SKM-1 treated with dmso at 0.1 percent for 144 hours (cell line): ENCODE results near the gene EXOC6B.

Source experiments
- DNase-seq: peaks from one replicate; lab custom pipeline; 2025; ENCODE audit not compliant: unreplicated experiment; lab: John Stamatoyannopoulos, UW

EXOC6B gene

DNA sequence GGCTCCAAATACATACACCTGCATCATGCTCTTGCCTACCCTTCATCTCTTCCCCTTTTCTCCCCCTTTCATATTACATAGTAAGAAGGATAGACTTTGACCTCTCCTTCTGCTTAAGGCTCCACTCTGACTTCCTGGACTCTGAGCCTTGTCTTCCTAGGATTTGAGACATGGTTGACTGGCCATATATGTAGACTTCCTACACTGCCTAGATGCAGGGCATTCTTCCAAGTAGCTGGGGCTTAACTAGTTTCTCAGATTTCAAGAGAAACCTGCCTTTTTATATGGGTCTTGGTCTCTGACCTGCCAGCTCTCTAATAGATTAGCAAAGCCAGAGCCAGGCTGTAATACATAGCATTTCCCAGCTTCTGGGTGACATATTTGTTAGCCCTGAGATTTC lies 642.8 kb downstream of the EXOC6B start:
- no peak for DNase-seq

DNA sequence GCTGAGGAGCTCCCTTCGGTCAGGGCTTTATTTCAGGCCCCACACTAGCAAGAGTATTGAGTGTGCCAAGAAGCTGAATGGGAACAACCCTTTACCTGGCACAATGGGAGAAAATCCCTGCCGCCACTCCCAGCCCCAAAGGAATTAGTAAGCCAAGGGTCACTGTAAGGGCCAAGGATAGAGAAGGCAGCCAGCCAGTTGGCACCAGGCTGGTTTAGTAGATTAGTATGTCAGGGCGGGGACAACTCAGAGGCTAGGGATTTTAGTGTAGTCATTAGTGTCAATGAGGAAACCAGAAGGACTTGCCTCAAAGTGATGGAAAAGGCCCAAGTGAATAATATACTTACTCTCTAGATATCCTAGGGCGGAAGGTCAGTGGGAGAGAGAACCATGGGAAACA lies 643.3 kb downstream of the EXOC6B start:
- DNase-seq = no peak

DNA sequence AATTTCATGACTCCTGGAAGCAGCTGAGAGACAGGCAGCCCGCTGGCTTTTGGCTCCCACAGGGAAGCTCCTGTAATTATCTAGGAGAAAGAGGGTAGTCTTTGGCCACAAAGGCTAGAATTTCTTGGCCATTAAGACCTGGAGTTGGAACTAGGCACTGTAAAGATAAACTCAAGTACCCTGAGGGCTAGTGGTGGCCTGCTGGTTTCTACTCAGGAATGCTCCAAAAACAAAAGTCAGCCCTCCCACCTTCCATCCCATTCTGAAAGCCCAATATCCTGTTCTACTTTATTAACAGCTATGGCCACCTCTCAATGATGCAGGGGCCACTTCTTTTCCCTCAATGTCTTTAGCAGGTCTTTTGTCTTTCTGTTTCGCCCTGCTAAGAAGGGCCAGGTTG lies 644.2 kb downstream of the EXOC6B start:
- DNase-seq = no peak

DNA sequence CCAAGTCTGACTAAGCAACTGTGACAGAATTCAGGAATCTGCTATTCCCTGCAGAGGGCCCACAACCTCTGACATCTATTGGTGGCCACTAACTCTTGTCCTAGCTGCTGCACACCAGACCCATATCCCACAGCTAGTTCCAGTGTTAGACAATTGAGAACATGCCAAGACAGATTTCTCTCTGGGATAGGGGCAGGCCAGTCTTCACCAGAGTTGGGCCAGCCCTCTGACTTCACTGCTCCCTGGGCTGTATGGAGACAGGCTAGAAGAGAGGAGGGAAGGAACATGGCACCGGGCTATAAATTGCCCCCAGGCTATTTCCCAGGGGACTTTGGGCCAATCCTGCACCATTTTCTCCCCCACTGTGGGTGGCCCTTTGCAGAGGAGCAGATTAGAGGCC lies 645.5 kb downstream of the EXOC6B start:
- DNase-seq = no peak

DNA sequence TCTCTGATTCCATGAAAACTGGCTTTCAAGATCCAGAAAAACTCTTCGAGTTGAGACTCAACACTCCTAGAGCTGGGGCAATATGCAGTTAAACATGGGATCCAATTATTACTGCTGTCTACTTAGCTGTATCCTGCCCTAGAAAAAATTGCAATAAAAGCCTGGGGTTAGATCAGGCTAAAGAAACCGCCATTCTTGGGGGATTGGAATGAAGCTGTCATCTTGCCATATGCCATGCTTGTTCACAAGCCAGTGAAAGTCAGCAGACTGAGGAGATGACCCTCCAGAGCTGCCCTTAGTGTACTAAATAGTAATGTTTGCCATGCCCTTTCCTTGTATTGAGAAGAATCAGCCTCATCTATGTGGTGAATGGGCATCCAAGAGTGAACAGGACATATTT lies 647.3 kb downstream of the EXOC6B start:
- no peak for DNase-seq

DNA sequence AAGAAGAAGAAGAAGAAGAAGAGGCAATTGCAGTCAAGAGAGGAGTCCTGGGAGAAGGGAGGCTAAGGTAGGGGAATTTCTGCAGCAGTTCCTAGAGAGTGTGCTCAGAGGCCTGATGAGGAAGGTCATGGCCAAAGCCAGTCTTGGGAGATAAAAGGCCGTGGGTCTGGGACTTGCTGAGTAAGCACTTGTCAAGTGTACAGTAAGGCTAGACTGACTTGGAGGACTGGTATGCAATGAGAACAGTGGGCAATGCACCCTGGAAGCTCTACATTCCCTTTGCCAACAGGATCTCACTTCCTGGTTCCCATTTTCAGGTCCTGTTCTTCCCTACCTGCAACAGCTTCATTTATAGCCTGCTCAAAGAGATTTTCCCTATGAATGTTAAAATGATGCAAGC lies 649.6 kb downstream of the EXOC6B start:
- DNase-seq = no peak

DNA sequence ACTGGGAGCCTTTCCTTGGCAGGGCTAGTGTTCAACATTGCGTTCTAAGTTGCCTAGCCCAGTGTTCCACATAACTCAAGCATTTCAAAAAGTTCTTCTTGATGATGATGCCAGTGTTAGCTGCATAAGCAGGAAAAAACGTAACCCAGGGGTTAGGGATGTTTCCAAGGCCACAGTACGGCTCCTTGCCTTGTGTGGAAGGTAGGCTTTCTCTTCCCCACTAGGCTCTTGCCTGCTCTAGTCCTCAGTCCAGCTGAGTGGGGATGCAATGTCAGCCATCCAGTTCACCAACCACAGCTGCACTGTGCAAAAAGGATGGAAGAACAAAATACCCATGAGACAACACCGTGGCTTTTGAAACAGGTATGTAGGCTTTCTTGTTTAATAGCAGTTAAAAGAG lies 650.2 kb downstream of the EXOC6B start:
- DNase-seq = no peak

DNA sequence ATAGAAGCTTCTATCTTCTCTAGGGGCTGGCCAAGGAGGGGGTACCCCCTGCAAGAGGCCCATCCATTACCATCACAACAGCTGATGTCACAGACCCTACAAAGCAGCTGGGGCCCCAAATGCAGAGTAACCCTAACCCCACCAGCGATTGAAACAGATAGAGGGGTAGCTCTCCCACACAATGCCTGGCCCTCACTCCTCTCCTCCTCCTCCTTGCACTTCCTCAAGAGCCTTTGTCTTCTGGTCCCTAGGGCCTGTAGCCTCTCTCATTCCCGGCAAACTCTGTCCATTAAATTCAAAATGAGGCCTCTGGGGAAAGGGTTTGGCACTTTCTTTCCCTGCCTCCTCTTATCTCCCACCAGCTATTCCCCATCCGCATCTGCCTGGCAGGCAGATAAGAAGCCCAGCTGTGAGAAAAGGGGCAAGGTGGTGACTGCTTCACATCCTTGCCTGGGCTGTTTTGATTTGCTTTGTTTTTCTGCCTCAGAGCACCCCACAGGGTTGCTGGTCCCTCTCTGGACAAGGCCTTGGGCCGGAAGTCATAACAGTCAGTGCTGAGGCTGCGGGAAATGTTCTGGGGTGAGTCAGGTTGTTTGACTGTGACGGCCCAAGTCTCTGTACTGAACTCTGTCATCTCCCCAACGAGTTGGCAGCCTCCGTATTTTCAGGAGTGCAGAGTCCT lies 652.1 kb downstream of the EXOC6B start:
- DNase-seq = no peak

DNA sequence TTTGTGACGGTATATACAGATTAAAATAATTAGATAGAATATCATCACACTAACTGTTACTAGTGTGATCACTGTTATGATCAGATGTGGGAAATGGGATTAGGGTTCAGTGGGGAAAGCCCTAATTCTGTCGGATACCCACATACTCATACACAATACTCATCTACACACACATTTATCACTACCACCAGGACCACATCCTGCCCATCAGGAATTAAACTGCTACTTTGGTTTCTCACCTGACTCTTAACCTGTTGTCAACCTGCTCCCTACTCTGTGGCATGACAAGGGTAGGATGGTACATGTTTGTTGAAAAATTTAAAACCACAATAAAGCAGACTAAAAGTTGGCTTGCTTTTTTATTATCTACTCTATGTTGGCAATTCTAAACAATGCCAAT lies 653.4 kb downstream of the EXOC6B start:
- no peak for DNase-seq

DNA sequence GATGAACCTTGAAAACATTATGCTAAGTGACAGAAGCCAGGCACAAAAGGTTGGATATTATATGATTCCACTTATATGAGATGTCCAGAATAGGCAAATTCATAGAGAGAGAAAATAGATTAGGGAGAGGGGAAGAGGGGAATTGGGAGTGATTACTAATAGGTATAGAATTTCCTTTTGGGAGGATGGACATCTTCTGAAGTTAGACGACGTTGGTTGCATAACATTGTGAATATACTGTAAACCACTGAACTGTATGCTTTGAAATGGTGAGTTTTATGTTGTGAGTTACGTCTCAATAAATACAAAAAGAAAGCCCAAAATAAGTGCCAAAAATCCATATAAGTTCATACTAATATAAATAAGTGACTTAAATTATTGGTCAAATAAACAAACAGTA lies 659.6 kb downstream of the EXOC6B start:
- no peak for DNase-seq

DNA sequence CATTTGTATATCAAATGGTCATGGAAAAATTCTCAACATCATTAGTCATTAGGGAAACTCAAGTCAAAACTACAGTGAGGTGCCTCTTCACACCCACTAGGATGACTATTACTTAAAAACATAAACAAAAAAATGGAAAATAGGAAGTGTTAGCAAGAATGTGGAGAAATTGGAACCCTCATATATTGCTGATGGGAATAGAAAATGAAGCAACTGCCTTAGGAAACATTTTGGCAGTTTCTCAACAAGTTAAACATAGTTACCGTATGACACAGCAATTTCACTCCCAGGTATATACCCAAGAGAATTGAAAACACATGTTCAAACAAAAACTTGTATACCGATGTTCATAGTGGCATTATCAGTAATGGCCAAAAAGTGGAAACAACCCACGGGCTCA lies 660.0 kb downstream of the EXOC6B start:
- no peak for DNase-seq

DNA sequence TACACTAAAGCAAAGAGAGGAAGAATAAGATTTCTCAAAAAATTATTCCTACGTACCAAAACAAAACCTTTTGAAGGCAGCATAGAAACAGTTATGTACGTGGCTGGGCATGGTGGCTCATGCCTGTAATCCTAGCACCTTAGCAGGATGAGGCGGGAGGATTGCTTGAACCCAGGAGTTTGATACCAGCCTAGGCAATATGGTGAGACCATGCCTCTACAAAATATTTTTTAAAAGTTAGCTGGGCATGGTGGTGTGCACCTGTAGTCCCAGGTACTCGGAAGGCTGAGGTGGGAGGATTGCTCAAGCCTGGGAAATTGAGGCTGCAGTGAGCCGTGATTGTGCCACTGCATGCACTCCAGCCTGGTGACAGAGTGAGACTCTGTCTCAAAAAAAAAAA lies 663.3 kb downstream of the EXOC6B start:
- no peak for DNase-seq

DNA sequence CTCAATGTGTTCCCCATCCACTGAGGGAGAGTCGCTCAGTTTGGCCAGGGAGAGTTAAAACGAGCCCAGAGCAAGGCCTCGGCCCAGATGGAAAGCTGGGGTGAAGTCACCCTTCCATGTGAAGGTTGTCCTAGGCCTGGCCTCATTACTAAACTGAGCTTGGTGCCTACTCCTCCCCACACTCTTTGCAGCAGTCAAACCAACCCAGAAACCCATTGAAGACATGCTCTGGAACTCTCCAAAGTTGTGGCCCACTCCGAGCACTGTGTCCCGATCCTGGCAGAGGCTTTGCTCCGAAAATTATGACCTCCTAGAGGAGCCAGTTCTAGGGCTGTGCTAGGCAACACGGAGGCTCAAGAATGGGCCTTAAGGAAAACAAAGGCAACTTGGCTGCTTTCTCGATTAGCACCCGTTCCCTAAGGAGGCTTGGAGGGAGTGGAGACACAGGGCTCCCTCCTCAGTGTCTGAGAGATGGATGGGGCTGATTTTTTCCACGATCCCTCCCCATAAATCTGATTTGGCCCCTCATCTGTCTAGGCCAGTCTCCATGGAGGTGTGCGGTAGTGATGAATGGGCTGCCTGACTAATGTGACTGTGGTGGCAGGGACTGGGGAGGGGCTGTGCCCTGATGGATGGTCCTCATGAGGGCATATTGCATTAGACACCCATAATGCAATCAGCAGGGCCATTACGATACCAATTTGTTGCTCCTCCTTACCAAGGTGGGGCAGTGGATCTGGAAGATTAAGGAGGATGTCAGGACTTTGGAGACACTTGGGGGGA lies 666.4 kb downstream of the EXOC6B start:
- no peak for DNase-seq

DNA sequence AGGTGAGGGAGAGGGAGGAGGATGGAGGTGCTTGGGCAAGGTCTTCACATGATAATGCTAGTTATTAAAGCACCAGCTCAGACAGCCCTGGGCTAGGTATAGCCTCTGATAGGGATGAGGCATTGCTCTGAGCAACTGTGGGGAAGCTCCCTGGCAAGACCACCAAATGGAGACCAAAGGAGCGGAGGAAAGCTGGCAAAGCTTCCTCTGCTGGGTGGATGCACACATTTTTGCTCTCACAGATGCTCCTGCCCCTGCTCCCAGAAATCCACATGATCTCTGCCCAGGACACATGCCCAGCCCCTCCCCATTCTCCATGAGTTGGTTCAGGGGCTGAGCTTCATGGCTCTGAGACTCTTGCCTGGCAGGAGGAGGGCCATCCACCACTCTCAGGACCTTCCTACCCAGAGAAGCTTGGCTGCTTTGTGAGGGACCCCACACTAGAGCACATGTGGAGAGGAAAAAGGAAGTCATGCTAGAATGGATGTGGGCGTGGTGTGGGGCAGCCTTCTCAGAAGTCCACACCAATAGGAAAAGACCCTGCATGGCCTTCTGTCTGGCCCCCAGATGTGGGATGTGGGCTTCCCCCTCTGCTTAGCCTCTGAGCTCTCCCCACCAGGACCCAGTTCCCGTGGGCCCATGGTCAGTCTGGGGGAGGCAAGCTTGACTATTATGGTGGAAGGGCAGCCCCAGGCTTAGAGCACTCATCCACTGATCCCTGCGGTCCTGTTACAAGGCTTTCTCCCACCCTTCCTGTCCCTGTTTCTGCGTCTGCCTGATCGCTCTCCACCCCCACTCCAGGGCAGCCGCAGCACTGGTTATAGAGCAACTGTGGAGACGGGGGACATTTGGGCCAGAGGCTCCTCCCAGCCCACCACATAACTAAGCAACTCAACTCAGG lies 667.7 kb downstream of the EXOC6B start:
- DNase-seq = no peak

DNA sequence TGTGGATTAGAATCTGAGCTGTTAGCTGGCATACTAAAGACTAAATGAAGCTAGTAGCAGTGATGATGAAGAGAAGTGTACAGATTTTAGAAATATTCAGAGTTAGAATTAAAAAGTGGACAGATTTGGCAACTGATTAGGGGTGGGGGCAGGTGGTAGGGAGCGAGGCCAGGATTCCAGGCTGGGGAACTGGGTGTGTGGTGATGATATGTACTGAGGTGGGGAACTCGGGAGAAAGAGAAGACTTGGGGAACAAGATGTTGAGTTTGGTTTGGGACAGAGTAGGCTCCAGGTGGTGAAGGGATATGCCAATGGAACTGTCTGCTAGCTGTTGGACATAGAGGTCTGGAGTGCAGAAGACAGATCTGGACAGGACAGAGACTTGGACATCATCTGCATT lies 669.0 kb downstream of the EXOC6B start:
- no peak for DNase-seq

DNA sequence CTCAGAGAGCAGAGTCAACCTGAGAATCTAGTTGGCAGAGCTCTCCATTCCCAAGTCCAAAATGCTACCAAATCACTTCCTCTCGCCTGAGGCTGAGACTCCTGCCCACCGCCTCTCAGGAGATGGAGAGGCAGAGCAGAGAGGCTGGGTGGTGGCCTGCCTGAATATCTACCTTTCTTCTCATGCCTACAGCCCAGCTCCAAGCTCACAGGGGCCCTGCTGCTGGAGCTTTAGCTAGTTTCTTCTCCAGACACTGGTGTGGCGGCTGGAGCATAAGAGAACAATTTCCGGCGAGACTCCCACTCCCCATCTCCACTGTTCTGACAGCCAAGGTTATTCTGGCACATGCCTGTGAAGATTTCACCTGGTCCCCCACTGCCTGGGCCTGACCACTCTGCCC lies 670.1 kb downstream of the EXOC6B start:
- DNase-seq = no peak

DNA sequence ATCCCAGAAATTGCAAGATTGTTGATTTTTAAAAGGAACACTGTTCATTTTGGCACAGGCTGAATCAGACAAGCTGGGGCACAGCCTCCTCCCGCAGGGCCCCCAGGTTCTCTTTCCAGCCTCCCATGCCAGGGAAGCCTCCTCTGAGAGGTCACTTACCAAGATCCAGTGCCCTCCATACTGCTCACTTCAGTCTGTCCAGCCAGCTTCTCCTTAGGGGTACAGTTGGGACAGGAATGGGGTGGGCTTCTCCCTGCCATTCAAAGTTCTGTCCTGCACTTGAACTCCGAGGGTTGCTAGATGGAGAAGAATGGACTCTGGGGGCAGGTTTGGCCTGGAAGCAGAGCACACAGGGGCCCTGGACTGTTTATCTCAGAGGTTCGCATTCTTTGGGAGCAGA lies 670.7 kb downstream of the EXOC6B start:
- no peak for DNase-seq

DNA sequence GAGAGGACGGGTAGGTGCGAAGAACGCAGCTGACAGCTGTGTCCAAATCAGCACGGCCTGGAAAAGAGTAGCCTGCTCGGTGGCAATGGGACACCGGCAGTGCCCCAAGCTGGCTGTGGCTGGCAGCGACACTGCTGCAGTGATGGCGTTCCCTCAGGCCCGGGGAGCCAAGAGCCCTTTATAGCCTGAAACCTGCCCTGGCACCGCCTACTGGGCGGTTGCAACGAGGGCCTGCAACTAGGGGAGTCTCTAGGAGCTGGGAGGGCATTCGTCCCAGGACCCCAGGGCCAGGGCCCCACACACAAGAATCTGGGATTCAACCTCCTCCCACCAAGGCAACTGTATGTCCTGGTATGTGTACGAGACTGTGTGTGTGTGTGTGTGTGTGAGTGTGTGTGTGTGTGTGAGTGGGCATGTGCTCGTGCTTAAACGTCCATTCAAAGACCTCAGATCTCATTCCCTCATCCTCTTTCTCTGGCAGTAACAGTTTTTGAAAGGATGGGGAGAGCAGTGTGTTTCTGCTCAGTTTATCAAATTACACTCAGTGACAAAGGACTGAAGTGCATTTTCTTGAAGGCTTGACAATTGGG lies 671.4 kb downstream of the EXOC6B start:
- DNase-seq = no peak

DNA sequence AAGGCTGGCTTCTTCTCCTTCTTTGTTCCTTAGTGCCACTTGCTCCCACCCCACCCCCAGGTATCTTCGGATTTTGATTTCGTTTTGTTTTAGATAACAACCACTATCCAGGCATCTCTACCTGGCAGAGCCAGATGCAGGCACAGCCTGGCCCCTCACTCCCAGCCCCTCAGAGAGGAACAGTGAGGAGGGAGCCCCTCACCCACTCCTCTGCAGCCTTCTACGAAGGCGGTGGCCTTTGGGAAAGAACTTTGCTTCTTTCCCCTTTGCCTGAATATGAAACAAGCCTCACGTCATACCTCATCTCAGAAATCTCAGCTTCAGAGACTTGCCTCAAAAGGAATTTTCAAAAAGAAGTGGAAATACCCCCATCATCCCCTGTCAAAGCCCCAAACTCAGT lies 671.9 kb downstream of the EXOC6B start:
- DNase-seq = no peak

DNA sequence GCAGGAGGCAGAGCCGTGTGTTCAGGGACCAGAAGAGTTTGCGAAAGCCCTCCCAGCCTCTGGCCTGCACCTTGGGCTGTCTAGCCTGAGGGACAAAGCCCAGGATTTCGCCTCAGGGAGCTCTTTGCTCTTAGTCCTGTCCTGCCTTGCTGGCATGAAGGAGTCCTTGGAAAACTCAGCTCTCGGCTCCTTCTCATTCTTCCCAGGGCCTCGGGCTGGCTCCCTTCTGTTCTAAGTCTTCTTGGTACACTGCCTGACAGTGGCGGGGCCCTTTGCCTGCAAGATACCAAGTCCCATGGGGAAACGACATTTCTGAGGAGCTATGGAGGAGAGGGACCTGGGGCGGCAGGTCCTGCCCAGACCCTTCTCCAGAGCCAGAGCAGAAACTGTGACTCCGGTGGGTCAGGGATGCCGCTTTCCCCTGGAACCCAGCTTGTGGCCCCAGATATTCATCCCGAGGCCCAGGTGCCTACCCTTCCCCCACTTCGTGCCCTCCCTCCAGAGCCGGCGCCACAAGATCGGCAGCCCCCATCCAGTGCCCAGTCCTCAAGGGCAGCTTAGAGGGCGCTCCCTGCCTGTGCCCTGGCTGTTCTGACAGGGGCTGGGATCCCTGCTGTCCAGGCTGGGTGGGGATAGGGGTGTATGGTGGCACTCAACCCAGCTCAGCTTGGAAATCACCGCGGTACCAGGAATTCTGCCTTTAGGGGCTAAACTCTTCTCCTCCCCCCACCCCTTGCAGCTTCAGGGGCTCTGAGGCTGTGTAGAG lies 672.6 kb downstream of the EXOC6B start:
- DNase-seq = no peak

DNA sequence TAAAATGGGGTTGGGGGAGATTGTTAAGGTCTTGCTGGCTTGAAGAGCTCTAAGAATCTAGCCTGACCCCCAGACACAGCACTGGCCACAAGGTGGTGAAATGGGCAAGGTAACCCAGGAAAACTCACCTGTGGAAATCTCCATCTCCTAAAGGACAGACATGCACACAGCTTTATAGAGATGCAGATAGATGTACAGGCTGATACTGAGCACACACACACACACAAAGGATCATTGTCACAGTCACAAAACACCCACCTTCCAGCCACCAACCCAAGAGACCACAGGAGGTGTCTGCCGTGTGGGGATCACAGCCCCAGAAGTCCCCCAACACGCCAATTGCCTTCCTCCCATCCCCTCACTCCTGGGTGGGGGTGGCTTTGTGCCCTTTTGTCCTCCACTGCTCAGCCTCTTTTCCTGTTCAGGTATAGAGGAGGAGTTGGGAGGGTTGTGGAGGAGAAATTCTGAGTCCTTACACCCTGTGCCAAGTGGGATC lies 674.9 kb downstream of the EXOC6B start:
- no peak for DNase-seq
